KMS-11 (cell line): ENCODE data around the gene FAM107A.

Experiments
- H2AFZ ChIP-seq: fragments of 200-600 bp; sonication (generic); 2 replicates; pipeline ENCODE4 v1.6.1; 2016; ENCODE audit warnings: antibody characterized with exemption, mixed run types, low read depth
- H3K27ac ChIP-seq: fragments of 200-600 bp; sonication (generic); 2 replicates; pipeline ENCODE4 v1.6.1; 2016; ENCODE audit warnings: mild to moderate bottlenecking, mixed run types
- H3K27me3 ChIP-seq: fragments of 200-600 bp; sonication (generic); 2 replicates; pipeline ENCODE4 v1.6.1; 2017; ENCODE audit warnings: mild to moderate bottlenecking, low read depth, mixed run types, moderate library complexity; ENCODE audit not compliant: insufficient read depth
- H3K36me3 ChIP-seq: fragments of 200-600 bp; sonication (generic); 2 replicates; pipeline ENCODE4 v1.6.1; 2017; ENCODE audit warnings: mild to moderate bottlenecking, mixed run types; ENCODE audit not compliant: insufficient read depth
- H3K4me1 ChIP-seq: fragments of 200-600 bp; sonication (generic); 2 replicates; pipeline ENCODE4 v1.6.1; 2016; ENCODE audit warnings: mild to moderate bottlenecking, low read depth, mixed run types; ENCODE audit not compliant: poor library complexity, severe bottlenecking
- H3K4me2 ChIP-seq: fragments of 200-600 bp; sonication (generic); 2 replicates; pipeline ENCODE4 v1.7.0; 2016; ENCODE audit warnings: mild to moderate bottlenecking, mixed run types
- H3K4me3 ChIP-seq: fragments of 200-600 bp; sonication (generic); IDR thresholded peaks from 2 replicates; pipeline ENCODE4 v1.6.1; 2017; ENCODE audit warnings: low read depth, low read length, mixed read lengths; ENCODE audit not compliant: insufficient read depth
- H3K79me2 ChIP-seq: fragments of 200-600 bp; sonication (generic); 2 replicates; pipeline ENCODE4 v1.6.1; 2016; ENCODE audit warnings: low read depth, mixed run types; ENCODE audit not compliant: insufficient read depth
- H3K9ac ChIP-seq: fragments of 200-600 bp; sonication (generic); 2 replicates; pipeline ENCODE4 v1.6.1; 2016; ENCODE audit warnings: mild to moderate bottlenecking, mixed run types
- H4K20me1 ChIP-seq: fragments of 200-600 bp; sonication (generic); 2 replicates; pipeline ENCODE4 v1.6.1; 2016; ENCODE audit warnings: mild to moderate bottlenecking, mixed run types; ENCODE audit not compliant: insufficient read depth
- TF ChIP-seq, protein P1 (sequence below): fragments of 200-600 bp; sonication (generic); conservative IDR thresholded peaks from 2 replicates; pipeline ENCODE4 v1.6.1; 2017; ENCODE audit warnings: low read depth, mild to moderate bottlenecking, antibody characterized with exemption, low read length, moderate library complexity, mixed read lengths

Gene FAM107A

DNA sequence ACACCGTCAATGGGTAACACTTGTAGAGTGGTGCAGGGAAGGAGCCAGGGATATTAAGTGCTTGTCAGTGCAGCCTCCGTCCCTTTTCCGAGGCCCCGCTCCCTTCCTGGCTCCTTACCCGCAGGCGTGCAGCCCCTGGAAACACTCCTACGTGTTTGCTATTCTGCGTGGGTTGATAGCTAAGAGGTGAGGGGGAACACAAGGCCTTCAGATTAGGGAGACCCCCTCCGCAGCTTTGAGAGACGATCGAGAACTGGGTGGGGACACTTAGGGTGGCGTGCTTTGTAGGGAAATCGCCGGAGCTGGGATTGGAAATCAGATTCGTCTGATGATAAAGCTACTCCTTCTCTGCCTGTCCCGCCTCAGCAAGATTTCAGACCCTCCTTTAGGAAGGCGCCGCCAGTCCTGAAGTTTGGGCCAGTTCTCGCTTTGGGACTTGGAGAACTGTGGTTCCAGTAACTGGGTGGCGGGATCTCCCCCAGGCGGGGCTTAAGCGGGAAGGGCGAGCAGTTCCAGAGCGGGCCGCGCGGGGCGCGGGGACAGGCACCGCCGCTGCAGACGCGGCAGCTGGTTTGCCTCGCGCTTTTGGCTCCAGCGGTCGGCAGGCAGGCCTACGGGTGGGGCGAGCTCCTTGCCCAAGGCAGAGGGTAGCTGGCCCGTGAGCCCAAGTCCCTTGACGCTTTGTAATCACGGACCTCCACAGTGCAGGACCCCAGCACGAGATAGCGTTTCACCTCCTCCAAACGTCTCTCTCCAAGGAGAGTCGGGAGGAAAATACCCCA, 8.0 kb upstream of the FAM107A start:
- Histone ChIP-seq H3K4me1 (no peaks in the 10 kb centered on the region), H2AFZ (peak overlapping the region; percentile 94), H3K9ac (peak overlapping the region; percentile 22; the same call in 1 of the 2 replicates), H3K79me2 (no peaks in the 10 kb centered on the region), H3K36me3 (no peaks in the 10 kb centered on the region), H3K4me2 (peak overlapping the region; percentile 84), H3K27me3 (no peaks in the 10 kb centered on the region), H3K27ac (no peak overlapping the region), H3K4me3 (peak overlapping the region; percentile 49), H4K20me1 (no peaks in the 10 kb centered on the region)
- TF ChIP-seq, protein P1, sequence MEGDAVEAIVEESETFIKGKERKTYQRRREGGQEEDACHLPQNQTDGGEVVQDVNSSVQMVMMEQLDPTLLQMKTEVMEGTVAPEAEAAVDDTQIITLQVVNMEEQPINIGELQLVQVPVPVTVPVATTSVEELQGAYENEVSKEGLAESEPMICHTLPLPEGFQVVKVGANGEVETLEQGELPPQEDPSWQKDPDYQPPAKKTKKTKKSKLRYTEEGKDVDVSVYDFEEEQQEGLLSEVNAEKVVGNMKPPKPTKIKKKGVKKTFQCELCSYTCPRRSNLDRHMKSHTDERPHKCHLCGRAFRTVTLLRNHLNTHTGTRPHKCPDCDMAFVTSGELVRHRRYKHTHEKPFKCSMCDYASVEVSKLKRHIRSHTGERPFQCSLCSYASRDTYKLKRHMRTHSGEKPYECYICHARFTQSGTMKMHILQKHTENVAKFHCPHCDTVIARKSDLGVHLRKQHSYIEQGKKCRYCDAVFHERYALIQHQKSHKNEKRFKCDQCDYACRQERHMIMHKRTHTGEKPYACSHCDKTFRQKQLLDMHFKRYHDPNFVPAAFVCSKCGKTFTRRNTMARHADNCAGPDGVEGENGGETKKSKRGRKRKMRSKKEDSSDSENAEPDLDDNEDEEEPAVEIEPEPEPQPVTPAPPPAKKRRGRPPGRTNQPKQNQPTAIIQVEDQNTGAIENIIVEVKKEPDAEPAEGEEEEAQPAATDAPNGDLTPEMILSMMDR = peak; percentile 41

DNA sequence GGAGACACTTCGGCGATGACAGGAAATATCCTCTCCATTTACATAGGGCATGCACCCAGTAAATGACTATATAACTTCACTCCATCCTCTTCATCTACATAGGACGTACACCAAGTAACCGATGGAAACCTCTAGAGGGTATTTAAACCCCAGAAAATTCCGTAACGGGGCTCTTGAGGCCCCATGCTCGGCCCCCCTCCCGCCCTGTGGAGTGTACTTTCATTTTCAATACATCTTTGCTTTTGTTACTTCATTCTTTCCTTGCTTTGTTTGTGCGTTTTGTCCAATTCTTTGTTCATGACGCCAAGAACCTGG, 7.5 kb upstream of the FAM107A start:
- H4K20me1 ChIP-seq = no peaks in the 10 kb centered on the region
- peak overlapping the region; percentile 84 for H3K4me2 ChIP-seq
- H3K9ac ChIP-seq = peak overlapping the region; percentile 22; the same call in 1 of the 2 replicates
- no peaks in the 10 kb centered on the region for H3K27me3 ChIP-seq
- H3K27ac ChIP-seq = no peak overlapping the region
- H3K4me3 ChIP-seq = peak overlapping the region; percentile 49
- H2AFZ ChIP-seq = peak overlapping the region; percentile 94
- TF ChIP-seq, protein P1 = no peak
- no peaks in the 10 kb centered on the region for H3K4me1 ChIP-seq
- H3K79me2 ChIP-seq = no peaks in the 10 kb centered on the region
- H3K36me3 ChIP-seq = no peaks in the 10 kb centered on the region

DNA sequence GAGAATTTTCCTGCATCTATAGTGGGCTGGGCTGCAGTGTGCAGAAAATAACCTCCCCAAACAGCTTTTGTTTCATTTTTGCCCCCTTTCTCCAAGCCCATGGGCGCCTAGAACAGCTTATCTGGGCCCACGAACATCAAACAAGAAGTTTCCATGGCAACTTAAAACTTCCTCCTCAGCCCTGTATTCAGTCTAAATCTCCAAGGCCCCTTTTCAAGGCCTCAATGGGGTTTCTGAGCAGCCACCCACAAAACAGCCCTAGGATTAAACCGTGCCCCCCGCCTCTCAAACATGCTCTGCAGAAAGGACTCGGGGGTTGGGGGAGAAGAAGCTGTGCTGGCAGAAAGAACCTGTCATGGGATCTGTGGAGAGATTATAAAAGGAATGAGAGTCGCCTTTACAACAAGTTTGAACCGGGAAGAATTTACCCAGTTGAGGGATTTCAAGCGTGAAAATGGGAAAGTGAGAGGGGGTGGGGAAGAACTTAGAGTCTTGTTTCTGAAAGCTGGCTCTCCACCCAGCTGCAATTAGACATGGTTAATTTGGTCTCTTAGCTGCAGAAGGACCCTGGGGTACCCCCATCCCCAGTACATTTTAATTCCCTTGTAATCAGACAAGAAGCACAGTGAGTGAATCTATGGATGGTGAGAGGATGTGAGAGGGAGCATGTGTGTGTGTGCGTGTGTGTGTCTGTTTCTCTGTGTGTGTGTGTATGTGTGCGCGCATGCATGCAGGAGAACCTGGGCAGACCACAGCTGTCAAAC, 4.3 kb upstream of the FAM107A start:
- H3K4me2 ChIP-seq = no peak overlapping the region
- no peak overlapping the region for H3K27ac ChIP-seq
- no peaks in the 10 kb centered on the region for H3K27me3 ChIP-seq
- TF ChIP-seq, protein P1 = no peak
- H3K9ac ChIP-seq = no peak overlapping the region
- no peak overlapping the region for H3K4me3 ChIP-seq
- no peaks in the 10 kb centered on the region for H4K20me1 ChIP-seq
- no peaks in the 10 kb centered on the region for H3K79me2 ChIP-seq
- no peaks in the 10 kb centered on the region for H3K36me3 ChIP-seq
- no peaks in the 10 kb centered on the region for H3K4me1 ChIP-seq
- H2AFZ ChIP-seq = no peak overlapping the region

DNA sequence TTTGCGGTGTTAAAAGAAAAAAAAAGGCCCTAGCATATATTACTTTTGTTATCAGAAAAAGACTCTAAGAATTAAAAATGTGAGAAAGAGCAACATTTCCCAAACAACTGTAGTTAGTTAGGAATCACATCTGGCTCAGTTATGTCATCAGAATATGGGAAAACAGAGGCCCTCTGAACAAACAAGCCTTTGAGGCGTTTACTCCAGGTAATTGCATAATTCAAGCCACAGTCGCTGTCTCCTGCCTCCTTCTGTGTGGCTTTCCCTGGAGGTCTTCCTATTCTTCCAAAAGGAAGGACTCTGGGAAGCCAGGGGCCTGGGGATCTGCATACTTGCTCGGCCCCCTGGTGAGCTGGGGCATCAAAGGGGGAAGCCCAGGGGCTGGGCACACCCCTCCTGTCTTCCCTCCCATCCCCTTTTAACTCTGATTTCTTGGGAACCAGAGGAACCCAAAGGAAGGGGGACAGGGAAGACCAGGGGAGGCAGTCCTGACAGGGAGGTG, 3.7 kb upstream of the FAM107A start:
- TF ChIP-seq, protein P1 = no peak

More for the DNA sequence above, 3.7 kb upstream of the FAM107A start:
- Histone ChIP-seq H3K4me1 (no peaks in the 10 kb centered on the region), H3K4me3 (no peak overlapping the region), H3K27ac (no peak overlapping the region), H3K36me3 (no peaks in the 10 kb centered on the region), H4K20me1 (no peaks in the 10 kb centered on the region), H3K4me2 (no peak overlapping the region), H3K27me3 (no peaks in the 10 kb centered on the region), H3K9ac (no peak overlapping the region), H3K79me2 (no peaks in the 10 kb centered on the region), H2AFZ (no peak overlapping the region)
